GM13976 (cell line): ENCODE data around the gene DMBX1.

Experiments
- DNase-seq: peaks from one replicate; pipeline ENCODE4 v3.0.0; 2012; ENCODE audit warnings: low spot score
- CTCF ChIP-seq: IDR thresholded peaks from 2 replicates; pipeline ENCODE4 v1.5.1; 2012; ENCODE audit warnings: borderline replicate concordance, mild to moderate bottlenecking; ENCODE audit not compliant: insufficient read depth; ENCODE audit errors: extremely low read depth, missing control alignments, control extremely low read depth
- in situ Hi-C: fragments of 300-500 bp; cut with MboI; formaldehyde crosslinking; loops from one replicate; pipeline ENCODE4 v1.12.0; 2022; ENCODE audit warnings: low sequenced_read_pairs, mixed read lengths, inconsistent platforms; ENCODE audit not compliant: unreplicated experiment

Gene DMBX1

GRCh38 chr1:46508757-46509156 lies 19.1 kb downstream of the DMBX1 start:
- in situ Hi-C loops: no loop called here
- no peak for DNase-seq
- TF ChIP-seq CTCF: no peak

DNA sequence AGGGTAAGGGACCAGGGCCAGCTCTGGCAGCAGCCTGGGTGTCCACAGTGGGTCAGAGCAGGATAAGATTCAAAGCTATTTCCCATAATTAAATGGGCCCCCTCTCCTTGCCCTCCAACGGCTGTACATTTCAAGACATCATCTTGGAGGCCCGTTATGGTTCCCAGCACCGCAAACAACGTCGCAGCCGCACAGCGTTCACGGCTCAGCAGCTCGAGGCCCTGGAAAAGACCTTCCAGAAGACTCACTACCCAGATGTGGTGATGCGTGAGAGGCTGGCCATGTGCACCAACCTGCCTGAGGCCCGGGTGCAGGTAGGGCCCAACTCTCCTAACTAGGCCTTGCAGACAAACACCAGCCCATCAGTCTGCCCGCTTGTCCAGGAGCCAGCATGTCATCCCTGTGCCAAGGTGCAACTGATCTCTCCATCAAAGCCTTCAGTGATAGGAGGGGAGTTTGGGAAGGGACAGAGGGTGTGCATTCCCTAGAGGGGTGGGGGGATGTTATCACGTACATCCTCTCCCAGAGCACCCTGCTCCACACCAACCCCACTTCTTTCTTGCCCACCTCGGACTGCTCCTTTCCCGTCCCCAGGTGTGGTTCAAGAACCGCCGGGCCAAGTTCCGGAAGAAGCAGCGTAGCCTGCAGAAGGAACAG lies 20.8 kb downstream of the DMBX1 start:
- TF ChIP-seq CTCF: no peak
- DNase-seq: no peak
- in situ Hi-C loops: no loop called here

DNA sequence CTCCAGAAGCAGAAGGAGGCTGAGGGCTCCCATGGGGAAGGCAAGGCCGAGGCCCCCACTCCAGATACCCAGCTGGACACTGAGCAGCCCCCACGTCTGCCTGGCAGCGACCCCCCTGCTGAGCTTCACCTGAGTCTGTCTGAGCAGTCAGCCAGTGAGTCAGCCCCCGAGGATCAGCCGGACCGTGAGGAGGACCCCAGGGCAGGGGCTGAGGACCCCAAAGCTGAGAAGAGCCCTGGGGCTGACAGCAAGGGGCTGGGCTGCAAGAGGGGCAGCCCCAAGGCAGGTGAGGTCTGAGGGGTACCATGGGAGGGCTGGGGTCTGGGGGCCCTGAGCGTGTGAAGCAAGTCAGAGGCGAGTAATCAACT lies 21.3 kb downstream of the DMBX1 start:
- TF ChIP-seq CTCF: no peak
- DNase-seq: no peak
- in situ Hi-C loops: no loop called here

DNA sequence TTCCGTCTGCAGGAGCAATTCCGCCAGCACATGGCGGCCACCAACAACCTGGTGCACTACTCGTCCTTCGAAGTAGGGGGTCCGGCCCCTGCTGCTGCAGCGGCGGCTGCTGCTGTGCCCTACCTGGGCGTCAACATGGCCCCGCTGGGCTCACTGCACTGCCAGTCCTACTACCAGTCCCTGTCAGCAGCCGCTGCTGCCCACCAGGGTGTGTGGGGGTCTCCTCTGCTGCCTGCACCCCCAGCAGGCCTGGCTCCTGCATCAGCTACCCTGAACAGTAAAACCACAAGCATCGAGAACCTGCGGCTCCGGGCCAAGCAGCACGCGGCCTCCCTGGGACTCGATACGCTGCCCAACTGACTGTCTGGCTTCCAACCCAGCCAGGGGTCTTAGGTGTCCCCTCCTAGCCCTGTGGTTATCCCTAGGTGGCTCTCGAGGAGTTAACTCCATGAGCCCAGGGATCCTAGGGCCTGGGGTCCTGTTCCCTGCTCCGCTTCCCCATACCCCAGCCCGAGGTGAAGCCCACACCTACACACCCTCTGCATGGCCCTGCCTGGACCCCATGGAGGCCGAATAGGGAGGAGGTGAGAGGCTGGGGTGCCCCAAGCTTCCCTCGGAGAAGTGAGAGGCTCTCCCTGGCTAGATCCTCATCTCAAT lies 22.6 kb downstream of the DMBX1 start:
- in situ Hi-C loops: no loop called here
- no peak for DNase-seq
- TF ChIP-seq CTCF: no peak

GRCh38 chr1:46512792-46513190 lies 23.2 kb downstream of the DMBX1 start:
- in situ Hi-C loops: no loop called here
- TF ChIP-seq CTCF: no peak

GRCh38 chr1:46513536-46513935 lies 23.9 kb downstream of the DMBX1 start:
- in situ Hi-C loops: no loop called here
- no peak for TF ChIP-seq CTCF
- DNase-seq: no peak

More at GRCh38 chr1:46512792-46513190, 23.2 kb downstream of the DMBX1 start:
- no peak for DNase-seq
